ENCODE data around the gene NR1D1.
"Not testable (repeated sequence)": the region's sequence is repeated elsewhere in the genome, so short reads cannot be mapped to it uniquely, and the experiment has no call there.

The NR1D1 gene

GRCh38 chr17:40100419-40100668, at the start of gene NR1D1:
Gene NR1D1, minus strand, starts transcription at chr17:40100589. Its CDS starts 495 bp downstream, at chr17:40100094.
- H3K27ac ChIP-seq (ENCODE audit: low read depth, low read length): peak within 1 kb of the TSS; percentile 97
- H3K4me1 ChIP-seq (ENCODE audit: insufficient read depth, low read length): peaks cover 75% of the 10 kb centered on the region
- no peaks in the 10 kb centered on the region for H3K9me3 ChIP-seq (ENCODE audit: low read length)
- H3K9ac ChIP-seq (ENCODE audit: low read length): peak within 1 kb of the TSS; percentile 97
- no peaks in the 10 kb centered on the region for H3K27me3 ChIP-seq (ENCODE audit: control insufficient read depth in 1 of 2, insufficient read depth in 2 of 2, low read length in 2 of 2)
- peak within 1 kb of the TSS; percentile 75 to 99 for H3K4me3 ChIP-seq (ENCODE audit: low read depth in 1 of 2, low read length in 2 of 2)
- peaks cover 35% of the 10 kb centered on the region for H3K36me3 ChIP-seq (ENCODE audit: insufficient read depth, low read length)

GRCh38 chr17:40148527-40148926, 48.1 kb upstream of the NR1D1 start:
- no peak overlapping the region for H3K9ac ChIP-seq (ENCODE audit: low read length)
- H3K27ac ChIP-seq (ENCODE audit: low read depth, low read length): no peak overlapping the region
- H3K27me3 ChIP-seq (ENCODE audit: control insufficient read depth in 1 of 2, insufficient read depth in 2 of 2, low read length in 2 of 2): no peaks in the 10 kb centered on the region
- H3K36me3 ChIP-seq (ENCODE audit: insufficient read depth, low read length): peaks cover 36% of the 10 kb centered on the region
- H3K9me3 ChIP-seq (ENCODE audit: low read length): no peaks in the 10 kb centered on the region
- peaks cover 6% of the 10 kb centered on the region for H3K4me1 ChIP-seq (ENCODE audit: insufficient read depth, low read length)
- no peak overlapping the region for H3K4me3 ChIP-seq (ENCODE audit: low read depth in 1 of 2, low read length in 2 of 2)

- Histone ChIP-seq H3K9ac (ENCODE audit: low read length) (no peak overlapping the region), H3K9me3 (ENCODE audit: low read length) (no peaks in the 10 kb centered on the region), H3K27ac (ENCODE audit: low read depth, low read length) (no peak overlapping the region), H3K4me3 (ENCODE audit: low read depth in 1 of 2, low read length in 2 of 2) (no peak overlapping the region), H3K4me1 (ENCODE audit: insufficient read depth, low read length) (peaks cover 13% of the 10 kb centered on the region), H3K27me3 (ENCODE audit: control insufficient read depth in 1 of 2, insufficient read depth in 2 of 2, low read length in 2 of 2) (no peaks in the 10 kb centered on the region), H3K36me3 (ENCODE audit: insufficient read depth, low read length) (peaks cover 39% of the 10 kb centered on the region)
Observed at GRCh38 chr17:40145476-40145875, 45.1 kb upstream of the NR1D1 start.

- H3K9me3 ChIP-seq (ENCODE audit: low read length); H3K4me3 ChIP-seq (ENCODE audit: low read depth in 1 of 2, low read length in 2 of 2); H3K27me3 ChIP-seq (ENCODE audit: control insufficient read depth in 1 of 2, insufficient read depth in 2 of 2, low read length in 2 of 2); H3K9ac ChIP-seq (ENCODE audit: low read length); H3K27ac ChIP-seq (ENCODE audit: low read depth, low read length): not testable (repeated sequence)
- Histone ChIP-seq H3K36me3 (ENCODE audit: insufficient read depth, low read length) (peaks cover 21% of the 10 kb centered on the region), H3K4me1 (ENCODE audit: insufficient read depth, low read length) (peaks cover 18% of the 10 kb centered on the region)
Observed at GRCh38 chr17:40143166-40143565, 42.8 kb upstream of the NR1D1 start.

- peaks cover 18% of the 10 kb centered on the region for H3K4me1 ChIP-seq (ENCODE audit: insufficient read depth, low read length)
- H3K4me3 ChIP-seq (ENCODE audit: low read depth in 1 of 2, low read length in 2 of 2): peak overlapping the region; percentile 66 to 76
- H3K27ac ChIP-seq (ENCODE audit: low read depth, low read length): peak overlapping the region; percentile 95
- H3K9ac ChIP-seq (ENCODE audit: low read length): peak overlapping the region; percentile 91
- no peaks in the 10 kb centered on the region for H3K27me3 ChIP-seq (ENCODE audit: control insufficient read depth in 1 of 2, insufficient read depth in 2 of 2, low read length in 2 of 2)
- H3K36me3 ChIP-seq (ENCODE audit: insufficient read depth, low read length): peaks cover 40% of the 10 kb centered on the region
- H3K9me3 ChIP-seq (ENCODE audit: low read length): no peaks in the 10 kb centered on the region
Observed at GRCh38 chr17:40139566-40140058, 39.2 kb upstream of the NR1D1 start.

GRCh38 chr17:40135817-40136216, 35.4 kb upstream of the NR1D1 start:
- no peaks in the 10 kb centered on the region for H3K27me3 ChIP-seq (ENCODE audit: control insufficient read depth in 1 of 2, insufficient read depth in 2 of 2, low read length in 2 of 2)

GRCh38 chr17:40134184-40134583, 33.8 kb upstream of the NR1D1 start:
- no peak overlapping the region for H3K27ac ChIP-seq (ENCODE audit: low read depth, low read length)

More at GRCh38 chr17:40135817-40136216, 35.4 kb upstream of the NR1D1 start:
- Histone ChIP-seq H3K4me1 (ENCODE audit: insufficient read depth, low read length) (peaks cover 6% of the 10 kb centered on the region), H3K4me3 (ENCODE audit: low read depth in 1 of 2, low read length in 2 of 2) (no peak overlapping the region), H3K36me3 (ENCODE audit: insufficient read depth, low read length) (peaks cover 64% of the 10 kb centered on the region), H3K9ac (ENCODE audit: low read length) (no peak overlapping the region), H3K27ac (ENCODE audit: low read depth, low read length) (no peak overlapping the region), H3K9me3 (ENCODE audit: low read length) (no peaks in the 10 kb centered on the region)

GRCh38 chr17:40130352-40131042, 30.1 kb upstream of the NR1D1 start:
- no peak overlapping the region for H3K9ac ChIP-seq (ENCODE audit: low read length)
- peaks cover 6% of the 10 kb centered on the region for H3K4me1 ChIP-seq (ENCODE audit: insufficient read depth, low read length)
- peaks cover 92% of the 10 kb centered on the region for H3K36me3 ChIP-seq (ENCODE audit: insufficient read depth, low read length)

More at GRCh38 chr17:40134184-40134583, 33.8 kb upstream of the NR1D1 start:
- no peak overlapping the region for H3K9ac ChIP-seq (ENCODE audit: low read length)
- H3K4me3 ChIP-seq (ENCODE audit: low read depth in 1 of 2, low read length in 2 of 2): no peak overlapping the region
- peaks cover under 1% of the 10 kb centered on the region for H3K4me1 ChIP-seq (ENCODE audit: insufficient read depth, low read length)
- no peaks in the 10 kb centered on the region for H3K27me3 ChIP-seq (ENCODE audit: control insufficient read depth in 1 of 2, insufficient read depth in 2 of 2, low read length in 2 of 2)
- peaks cover 80% of the 10 kb centered on the region for H3K36me3 ChIP-seq (ENCODE audit: insufficient read depth, low read length)
- H3K9me3 ChIP-seq (ENCODE audit: low read length): no peaks in the 10 kb centered on the region

GRCh38 chr17:40129498-40129897, 29.1 kb upstream of the NR1D1 start:
- Histone ChIP-seq H3K4me1 (ENCODE audit: insufficient read depth, low read length) (peaks cover 13% of the 10 kb centered on the region), H3K9ac (ENCODE audit: low read length) (no peak overlapping the region), H3K27me3 (ENCODE audit: control insufficient read depth in 1 of 2, insufficient read depth in 2 of 2, low read length in 2 of 2) (no peaks in the 10 kb centered on the region), H3K27ac (ENCODE audit: low read depth, low read length) (no peak overlapping the region), H3K9me3 (ENCODE audit: low read length) (no peaks in the 10 kb centered on the region), H3K36me3 (ENCODE audit: insufficient read depth, low read length) (peaks cover 82% of the 10 kb centered on the region), H3K4me3 (ENCODE audit: low read depth in 1 of 2, low read length in 2 of 2) (no peak overlapping the region)

More at GRCh38 chr17:40130352-40131042, 30.1 kb upstream of the NR1D1 start:
- Histone ChIP-seq H3K9me3 (ENCODE audit: low read length) (no peaks in the 10 kb centered on the region), H3K4me3 (ENCODE audit: low read depth in 1 of 2, low read length in 2 of 2) (no peak overlapping the region), H3K27me3 (ENCODE audit: control insufficient read depth in 1 of 2, insufficient read depth in 2 of 2, low read length in 2 of 2) (no peaks in the 10 kb centered on the region), H3K27ac (ENCODE audit: low read depth, low read length) (no peak overlapping the region)

GRCh38 chr17:40124279-40125141, 24.1 kb upstream of the NR1D1 start:
- Histone ChIP-seq H3K27me3 (ENCODE audit: control insufficient read depth in 1 of 2, insufficient read depth in 2 of 2, low read length in 2 of 2) (no peaks in the 10 kb centered on the region), H3K4me3 (ENCODE audit: low read depth in 1 of 2, low read length in 2 of 2) (peak overlapping the region; percentile 73 to 99), H3K9ac (ENCODE audit: low read length) (peak overlapping the region; percentile 87), H3K36me3 (ENCODE audit: insufficient read depth, low read length) (peaks cover 34% of the 10 kb centered on the region), H3K27ac (ENCODE audit: low read depth, low read length) (peak overlapping the region; percentile 80), H3K9me3 (ENCODE audit: low read length) (no peaks in the 10 kb centered on the region), H3K4me1 (ENCODE audit: insufficient read depth, low read length) (peaks cover 30% of the 10 kb centered on the region)

- Histone ChIP-seq H3K27ac (ENCODE audit: low read depth, low read length) (peak overlapping the region; percentile 80), H3K27me3 (ENCODE audit: control insufficient read depth in 1 of 2, insufficient read depth in 2 of 2, low read length in 2 of 2) (no peaks in the 10 kb centered on the region), H3K9me3 (ENCODE audit: low read length) (no peaks in the 10 kb centered on the region), H3K36me3 (ENCODE audit: insufficient read depth, low read length) (peaks cover 27% of the 10 kb centered on the region), H3K4me3 (ENCODE audit: low read depth in 1 of 2, low read length in 2 of 2) (peak overlapping the region; percentile 73 to 99), H3K4me1 (ENCODE audit: insufficient read depth, low read length) (peaks cover 30% of the 10 kb centered on the region), H3K9ac (ENCODE audit: low read length) (peak overlapping the region; percentile 87)
Observed at GRCh38 chr17:40123811-40124114, 23.4 kb upstream of the NR1D1 start.

All from muscle layer of colon (tissue), 2 donors.